22Rv1 (cell line): ENCODE results near the gene TRAPPC6A.

Experiments
- CTCF ChIP-seq: fragments of 450-650 bp; IDR thresholded peaks from 2 replicates; pipeline ENCODE4 v1.5.1; 2017; ENCODE audit warnings: mild to moderate bottlenecking
- ZFX ChIP-seq: fragments of 450-650 bp; IDR thresholded peaks from 2 replicates; pipeline ENCODE4 v1.6.1; 2017; ENCODE audit warnings: antibody characterized with exemption, borderline replicate concordance

- TF ChIP-seq CTCF (no peak), ZFX (no peak)
Observed at GRCh38 chr19:45173816-45174215, 4.2 kb downstream of the TRAPPC6A start.
